ENCODE results near the gene ACCS. TPM values are rescaled to one million over a fixed set of nuclear protein-coding genes. Genes with fewer than 3 reads are reported as not detected.

ACCS gene
- total RNA-seq, 1 donor from 2014 or later: 8.2 TPM

GRCh38 chr11:44082645-44083044, 16.6 kb downstream of the ACCS start:
- intact Hi-C loops (cut with micrococcal nuclease): no loop called here
- ATAC-seq (no peak), DNase-seq (no peak)

- intact Hi-C loops (cut with micrococcal nuclease): no loop called here
- no peak for ATAC-seq
- DNase-seq: no peak
Measured at GRCh38 chr11:44083433-44083832, 17.4 kb downstream of the ACCS start.

- DNase-seq (no peak), ATAC-seq (no peak)
- intact Hi-C loops (cut with micrococcal nuclease): no loop called here
Measured at GRCh38 chr11:44083906-44084305, 17.8 kb downstream of the ACCS start.

- intact Hi-C loops (cut with micrococcal nuclease): no loop called here
- no peak for ATAC-seq
Measured at GRCh38 chr11:44085330-44085729, 19.3 kb downstream of the ACCS start.

GRCh38 chr11:44088377-44088776, 22.3 kb downstream of the ACCS start:
- no peak for ATAC-seq
- intact Hi-C loops (cut with micrococcal nuclease): no loop called here
- DNase-seq: no peak

More at GRCh38 chr11:44085330-44085729, 19.3 kb downstream of the ACCS start:
- no peak for DNase-seq

GRCh38 chr11:44088871-44089270, 22.8 kb downstream of the ACCS start:
- intact Hi-C loops (cut with micrococcal nuclease): no loop called here
- no peak for DNase-seq
- ATAC-seq: no peak

GRCh38 chr11:44090539-44090938, 24.5 kb downstream of the ACCS start:
- intact Hi-C loops (cut with micrococcal nuclease): loop anchor here (10.0 kb wide), 1 partner anchor 444 kb away; no protein-coding TSS in a partner anchor
- no peak for DNase-seq
- ATAC-seq: no peak

- peak; percentile 67 for ATAC-seq
- DNase-seq: peak; percentile 48
Measured at GRCh38 chr11:44094260-44094868, 28.3 kb downstream of the ACCS start.

GRCh38 chr11:44095506-44096359, 29.7 kb downstream of the ACCS start, which contains the start of gene EXT2:
TSS of gene EXT2 (plus strand) at chr11:44095678. CDS start at chr11:44107713, 12,035 bp downstream.
- intact Hi-C loops (cut with micrococcal nuclease): loop anchor here (10.0 kb wide), 1 partner anchor 439 kb away; no protein-coding TSS in a partner anchor
- ATAC-seq (peak; percentile 98), DNase-seq (peak; percentile 94)

More at GRCh38 chr11:44094260-44094868, 28.3 kb downstream of the ACCS start:
- intact Hi-C loops (cut with micrococcal nuclease): loop anchor here (10.0 kb wide), 1 partner anchor 440 kb away; no protein-coding TSS in a partner anchor

GRCh38 chr11:44096360-44097185, 30.5 kb downstream of the ACCS start:
- ATAC-seq: peak; percentile 2
- intact Hi-C loops (cut with micrococcal nuclease): loop anchor here (10.0 kb wide), 1 partner anchor 438 kb away; no protein-coding TSS in a partner anchor

GRCh38 chr11:44097821-44098220, 31.8 kb downstream of the ACCS start:
- intact Hi-C loops (cut with micrococcal nuclease): loop anchor here (10.0 kb wide), 1 partner anchor 437 kb away; no protein-coding TSS in a partner anchor
- no peak for DNase-seq
- ATAC-seq: no peak

More at GRCh38 chr11:44096360-44097185, 30.5 kb downstream of the ACCS start:
- no peak for DNase-seq

GRCh38 chr11:44101098-44101497, 35.0 kb downstream of the ACCS start:
- no peak for ATAC-seq
- intact Hi-C loops (cut with micrococcal nuclease): no loop called here
- no peak for DNase-seq

GRCh38 chr11:44104481-44105294, 38.6 kb downstream of the ACCS start:
- intact Hi-C loops (cut with micrococcal nuclease): no loop called here
- ATAC-seq (no peak), DNase-seq (no peak)

- DNase-seq (no peak), ATAC-seq (no peak)
- intact Hi-C loops (cut with micrococcal nuclease): no loop called here
Measured at GRCh38 chr11:44108260-44108659, 42.2 kb downstream of the ACCS start.

- peak; percentile 75 for ATAC-seq
- DNase-seq: peak; percentile 54
- intact Hi-C loops (cut with micrococcal nuclease): no loop called here
Measured at GRCh38 chr11:44110231-44110679, 44.2 kb downstream of the ACCS start.

- intact Hi-C loops (cut with micrococcal nuclease): no loop called here
- DNase-seq (peak; percentile 71), ATAC-seq (peak; percentile 78)
Measured at GRCh38 chr11:44112091-44112821, 46.2 kb downstream of the ACCS start.

GRCh38 chr11:44113018-44113417, 46.9 kb downstream of the ACCS start:
- intact Hi-C loops (cut with micrococcal nuclease): no loop called here
- no peak for ATAC-seq
- no peak for DNase-seq

GRCh38 chr11:44113572-44113971, 47.5 kb downstream of the ACCS start:
- DNase-seq (no peak), ATAC-seq (no peak)
- intact Hi-C loops (cut with micrococcal nuclease): no loop called here
